Hepatocyte (in vitro differentiated cells): ENCODE measurements around the gene ATP8A2. TPM values are rescaled to one million over a fixed set of nuclear protein-coding genes. Genes with fewer than 3 reads are reported as not detected.

ENCODE experiments used
- DNase-seq: peaks from one replicate; pipeline ENCODE4 v3.0.0-alpha.2; 2016; ENCODE audit warnings: low spot score
- H2AFZ ChIP-seq: fragments of 200-600 bp; sonication (generic); 2 replicates; pipeline ENCODE4 v1.6.0; 2016; ENCODE audit warnings: antibody characterized with exemption, mild to moderate bottlenecking
- H3K27ac ChIP-seq: fragments of 200-600 bp; sonication (generic); 2 replicates; pipeline ENCODE4 v1.5.1; 2016; ENCODE audit warnings: mild to moderate bottlenecking
- H3K27me3 ChIP-seq: fragments of 200-600 bp; sonication (generic); 2 replicates; pipeline ENCODE4 v1.6.1; 2016
- H3K36me3 ChIP-seq: fragments of 200-600 bp; sonication (generic); replicated peaks from 2 replicates; pipeline ENCODE4 v1.5.1; 2016; ENCODE audit warnings: low read depth; ENCODE audit not compliant: insufficient read depth
- H3K4me1 ChIP-seq: fragments of 200-600 bp; sonication (generic); 2 replicates; pipeline ENCODE4 v1.5.1; 2016; ENCODE audit warnings: mild to moderate bottlenecking, moderate library complexity; ENCODE audit not compliant: insufficient read depth
- H3K4me2 ChIP-seq: fragments of 200-600 bp; sonication (generic); 2 replicates; pipeline ENCODE4 v1.6.0; 2016
- H3K4me3 ChIP-seq: fragments of 200-600 bp; sonication (generic); 2 replicates; pipeline ENCODE4 v1.5.1; 2016; ENCODE audit warnings: mild to moderate bottlenecking
- H3K79me2 ChIP-seq: fragments of 200-600 bp; sonication (generic); 2 replicates; pipeline ENCODE4 v1.6.0; 2017; ENCODE audit warnings: mild to moderate bottlenecking
- H3K9me2 ChIP-seq: fragments of 200-600 bp; sonication (generic); replicated peaks from 2 replicates; pipeline ENCODE4 v1.6.0; 2017; ENCODE audit warnings: mild to moderate bottlenecking; ENCODE audit not compliant: insufficient read depth
- H3K9me3 ChIP-seq: fragments of 200-600 bp; sonication (generic); 2 replicates; pipeline ENCODE4 v1.5.1; 2016; ENCODE audit warnings: low read depth, mild to moderate bottlenecking
- H4K20me1 ChIP-seq: fragments of 200-600 bp; sonication (generic); 2 replicates; pipeline ENCODE4 v1.6.0; 2016; ENCODE audit warnings: mild to moderate bottlenecking; ENCODE audit not compliant: insufficient read depth, poor library complexity, severe bottlenecking
- EZH2 ChIP-seq: fragments of 200-600 bp; sonication (generic); IDR thresholded peaks from 2 replicates; pipeline ENCODE4 v1.6.1; 2016; ENCODE audit warnings: antibody characterized with exemption, mild to moderate bottlenecking, borderline replicate concordance
- EZH2phosphoT487 ChIP-seq: fragments of 200-600 bp; sonication (generic); IDR thresholded peaks from one replicate; pipeline ENCODE4 v1.6.1; 2018; ENCODE audit warnings: antibody characterized with exemption, mild to moderate bottlenecking, low read depth, moderate library complexity; ENCODE audit not compliant: unreplicated experiment, severe bottlenecking
- WGBS: methylation state at CpG from one replicate; pipeline ENCODE4 v1.1.6; 2016; ENCODE audit warnings: low lambda C conversion rate; ENCODE audit errors: missing lambda C conversion rate; 5-methylcytosine and 5-hydroxymethylcytosine counted together
- polyA plus RNA-seq: library from polyadenylated mRNA; unstranded; fragments of >200 nt; fragmentation: Nextera tagmentation; extraction: Ambion mirVana; gene quantifications from 2 replicates; pipeline ENCODE4 v1.2.1, GENCODE V29; 2016
- total RNA-seq: library from RNA; depleted of rRNA; stranded (reverse); fragments of >200 nt; gene quantifications from 2 replicates; pipeline ENCODE4 v1.2.3, GENCODE V29; 2014
- TF ChIP-seq, protein P1 (sequence below): fragments of 200-600 bp; sonication (generic); IDR thresholded peaks from 2 replicates; pipeline ENCODE4 v1.5.1; 2016; ENCODE audit warnings: antibody characterized with exemption, mild to moderate bottlenecking; ENCODE audit not compliant: poor library complexity

Gene ATP8A2
- total and polyA plus RNA-seq, 2 experiments from 2014 or later: 2.1 to 3.1 TPM

DNA sequence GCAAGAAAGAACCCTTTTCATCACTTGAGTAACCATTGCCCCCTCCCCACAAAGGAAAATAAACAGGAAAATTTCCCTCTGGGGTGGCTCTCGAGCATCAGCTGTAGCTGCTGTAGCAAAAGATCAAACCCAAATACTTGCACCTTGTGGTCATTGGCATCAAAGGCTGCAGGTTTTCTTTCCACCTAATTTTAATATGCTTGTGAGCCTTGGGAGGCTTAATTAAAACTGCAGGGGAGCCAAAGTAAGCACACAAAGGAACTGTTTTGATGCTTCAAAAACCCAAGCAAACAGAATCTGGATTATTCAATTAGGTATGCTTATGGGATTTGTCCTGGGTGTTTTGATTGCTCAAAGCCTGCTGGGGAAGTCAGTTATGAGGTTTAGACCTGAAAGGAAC, 560.6 kb downstream of the ATP8A2 start:
- no peak for DNase-seq
- Histone ChIP-seq H3K4me1 (no peaks in the 10 kb centered on the region), H3K36me3 (no peaks in the 10 kb centered on the region), H3K9me3 (no peaks in the 10 kb centered on the region), H3K27ac (no peak overlapping the region), H3K4me2 (no peak overlapping the region), H3K79me2 (no peaks in the 10 kb centered on the region), H3K27me3 (peaks cover 9% of the 10 kb centered on the region), H2AFZ (no peak overlapping the region), H3K4me3 (no peak overlapping the region), H4K20me1 (no peaks in the 10 kb centered on the region), H3K9me2 (no peaks in the 10 kb centered on the region)
- TF ChIP-seq, protein P1, sequence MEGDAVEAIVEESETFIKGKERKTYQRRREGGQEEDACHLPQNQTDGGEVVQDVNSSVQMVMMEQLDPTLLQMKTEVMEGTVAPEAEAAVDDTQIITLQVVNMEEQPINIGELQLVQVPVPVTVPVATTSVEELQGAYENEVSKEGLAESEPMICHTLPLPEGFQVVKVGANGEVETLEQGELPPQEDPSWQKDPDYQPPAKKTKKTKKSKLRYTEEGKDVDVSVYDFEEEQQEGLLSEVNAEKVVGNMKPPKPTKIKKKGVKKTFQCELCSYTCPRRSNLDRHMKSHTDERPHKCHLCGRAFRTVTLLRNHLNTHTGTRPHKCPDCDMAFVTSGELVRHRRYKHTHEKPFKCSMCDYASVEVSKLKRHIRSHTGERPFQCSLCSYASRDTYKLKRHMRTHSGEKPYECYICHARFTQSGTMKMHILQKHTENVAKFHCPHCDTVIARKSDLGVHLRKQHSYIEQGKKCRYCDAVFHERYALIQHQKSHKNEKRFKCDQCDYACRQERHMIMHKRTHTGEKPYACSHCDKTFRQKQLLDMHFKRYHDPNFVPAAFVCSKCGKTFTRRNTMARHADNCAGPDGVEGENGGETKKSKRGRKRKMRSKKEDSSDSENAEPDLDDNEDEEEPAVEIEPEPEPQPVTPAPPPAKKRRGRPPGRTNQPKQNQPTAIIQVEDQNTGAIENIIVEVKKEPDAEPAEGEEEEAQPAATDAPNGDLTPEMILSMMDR: no peak
- TF ChIP-seq EZH2phosphoT487 (no peak), EZH2 (no peak)
- 84% methylated on average over 1 of the region's 1 CpG for WGBS

DNA sequence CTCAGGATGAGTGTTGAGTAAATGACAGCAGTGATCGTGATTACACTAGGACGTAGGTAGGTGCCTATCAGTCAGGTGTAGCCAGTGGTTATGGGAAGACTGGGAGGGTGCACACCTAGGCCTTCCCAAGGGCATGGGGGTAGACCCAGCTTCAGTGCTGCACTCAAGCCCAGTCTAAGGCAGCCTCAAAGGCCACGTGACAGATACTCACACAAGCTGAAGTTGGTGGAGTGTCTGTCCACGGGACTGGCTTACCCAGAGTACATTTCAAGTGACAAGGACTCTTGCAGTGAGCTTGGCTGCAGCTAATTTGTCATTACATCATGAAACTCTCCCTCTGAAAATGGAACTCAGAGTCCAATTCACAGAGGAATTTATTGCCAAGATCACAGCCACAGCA, 561.7 kb downstream of the ATP8A2 start:
- TF ChIP-seq, protein P1: no peak
- TF ChIP-seq EZH2phosphoT487 (no peak), EZH2 (no peak)
- DNase-seq: peak; percentile 19
- H3K9me2 ChIP-seq: no peaks in the 10 kb centered on the region
- no peaks in the 10 kb centered on the region for H3K36me3 ChIP-seq
- H4K20me1 ChIP-seq: no peaks in the 10 kb centered on the region
- no peak overlapping the region for H3K4me3 ChIP-seq
- H2AFZ ChIP-seq: no peak overlapping the region
- no peaks in the 10 kb centered on the region for H3K9me3 ChIP-seq
- peaks cover under 1% of the 10 kb centered on the region for H3K27me3 ChIP-seq
- H3K27ac ChIP-seq: no peak overlapping the region
- H3K79me2 ChIP-seq: no peaks in the 10 kb centered on the region
- H3K4me1 ChIP-seq: no peaks in the 10 kb centered on the region
- H3K4me2 ChIP-seq: no peak overlapping the region
- WGBS: 86% methylated on average over 4 of the region's 4 CpGs

DNA sequence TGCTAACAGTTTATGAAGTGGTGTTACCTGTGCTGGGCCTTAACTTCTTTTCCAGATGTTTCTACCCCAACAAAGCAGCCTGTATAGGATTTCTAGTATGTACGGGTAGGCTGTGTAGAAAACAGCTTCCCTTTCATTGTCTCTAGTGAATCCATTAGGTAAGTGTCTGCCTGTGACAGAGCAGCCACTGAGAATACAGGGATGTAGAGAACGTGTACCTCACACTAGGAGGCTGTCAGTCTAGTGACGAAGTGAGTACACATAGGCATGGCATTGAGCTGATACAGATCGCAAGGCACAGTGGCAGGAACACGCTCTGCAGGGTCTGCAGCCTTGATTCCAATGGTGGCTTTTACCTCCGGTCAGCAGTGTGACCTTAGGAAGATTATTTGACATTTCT, 562.4 kb downstream of the ATP8A2 start:
- 93% methylated on average over 6 of the region's 6 CpGs for WGBS
- no peaks in the 10 kb centered on the region for H3K79me2 ChIP-seq
- TF ChIP-seq EZH2phosphoT487 (no peak), EZH2 (no peak)
- TF ChIP-seq, protein P1: no peak
- H3K9me2 ChIP-seq: no peaks in the 10 kb centered on the region
- H3K36me3 ChIP-seq: no peaks in the 10 kb centered on the region
- no peaks in the 10 kb centered on the region for H3K9me3 ChIP-seq
- H2AFZ ChIP-seq: no peak overlapping the region
- H3K4me3 ChIP-seq: no peak overlapping the region
- no peaks in the 10 kb centered on the region for H3K4me1 ChIP-seq
- DNase-seq: no peak
- H4K20me1 ChIP-seq: no peaks in the 10 kb centered on the region
- H3K4me2 ChIP-seq: no peak overlapping the region
- H3K27me3 ChIP-seq: no peaks in the 10 kb centered on the region
- no peak overlapping the region for H3K27ac ChIP-seq
